ENCODE measurements around the gene FOXQ1.

DNA sequence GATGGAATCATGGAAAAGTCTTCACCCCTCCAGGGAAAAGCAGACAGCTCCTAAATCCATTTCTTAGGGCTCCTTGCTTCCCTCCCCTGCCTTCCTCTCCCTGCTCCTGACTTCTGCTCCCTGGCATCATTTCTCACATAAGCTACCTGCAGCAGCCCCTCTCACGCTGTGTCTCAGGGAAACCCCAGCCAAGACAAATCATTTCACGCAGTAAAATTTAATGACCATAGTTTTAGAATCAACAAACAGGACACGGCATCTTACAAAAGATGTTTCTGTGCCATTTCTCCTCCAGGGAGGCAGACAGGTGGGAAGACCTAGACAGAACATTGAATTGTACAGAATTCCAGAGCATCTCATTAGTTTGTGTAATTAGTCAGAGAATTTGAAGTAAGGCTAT lies 16.5 kb upstream of the FOXQ1 start:
- TF ChIP-seq, protein P1, sequence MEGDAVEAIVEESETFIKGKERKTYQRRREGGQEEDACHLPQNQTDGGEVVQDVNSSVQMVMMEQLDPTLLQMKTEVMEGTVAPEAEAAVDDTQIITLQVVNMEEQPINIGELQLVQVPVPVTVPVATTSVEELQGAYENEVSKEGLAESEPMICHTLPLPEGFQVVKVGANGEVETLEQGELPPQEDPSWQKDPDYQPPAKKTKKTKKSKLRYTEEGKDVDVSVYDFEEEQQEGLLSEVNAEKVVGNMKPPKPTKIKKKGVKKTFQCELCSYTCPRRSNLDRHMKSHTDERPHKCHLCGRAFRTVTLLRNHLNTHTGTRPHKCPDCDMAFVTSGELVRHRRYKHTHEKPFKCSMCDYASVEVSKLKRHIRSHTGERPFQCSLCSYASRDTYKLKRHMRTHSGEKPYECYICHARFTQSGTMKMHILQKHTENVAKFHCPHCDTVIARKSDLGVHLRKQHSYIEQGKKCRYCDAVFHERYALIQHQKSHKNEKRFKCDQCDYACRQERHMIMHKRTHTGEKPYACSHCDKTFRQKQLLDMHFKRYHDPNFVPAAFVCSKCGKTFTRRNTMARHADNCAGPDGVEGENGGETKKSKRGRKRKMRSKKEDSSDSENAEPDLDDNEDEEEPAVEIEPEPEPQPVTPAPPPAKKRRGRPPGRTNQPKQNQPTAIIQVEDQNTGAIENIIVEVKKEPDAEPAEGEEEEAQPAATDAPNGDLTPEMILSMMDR (IDR thresholded peaks at IDR 0.05; ENCODE audit: extremely low read depth in 1 of 2, insufficient read depth in 1 of 2, low read depth in 1 of 2, low read length in 2 of 2) = no peak
- no peak for TF ChIP-seq POLR2AphosphoS5 (IDR thresholded peaks at IDR 0.05; ENCODE audit: insufficient read depth, low read depth, low read length)
- TF ChIP-seq, protein P2, sequence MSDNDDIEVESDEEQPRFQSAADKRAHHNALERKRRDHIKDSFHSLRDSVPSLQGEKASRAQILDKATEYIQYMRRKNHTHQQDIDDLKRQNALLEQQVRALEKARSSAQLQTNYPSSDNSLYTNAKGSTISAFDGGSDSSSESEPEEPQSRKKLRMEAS (IDR thresholded peaks at IDR 0.05; ENCODE audit: insufficient read depth, insufficient read length) = no peak
- no peak for TF ChIP-seq POLR2A (IDR thresholded peaks at IDR 0.05; ENCODE audit: low read depth, low read length)
- TF ChIP-seq MYC (IDR thresholded peaks at IDR 0.05; ENCODE audit: low read depth, low read length) = no peak
- TF ChIP-seq GATA2 (IDR thresholded peaks at IDR 0.05; ENCODE audit: insufficient read depth, insufficient read length, low read depth, low read length) = no peak
- TF ChIP-seq EZH2 (IDR thresholded peaks at IDR 0.05; ENCODE audit: borderline replicate concordance, low read depth, low read length, severe bottlenecking) = no peak

All from endothelial cell of umbilical vein (primary cell).